Smooth muscle cell (in vitro differentiated cells): ENCODE data around the gene MED25. TPM values are rescaled to one million over a fixed set of nuclear protein-coding genes. Genes with fewer than 3 reads are reported as not detected.
A peak's percentile ranks its signal among the peaks of the same experiment; 100 is the strongest.

Experiments
- DNase-seq: peaks from one replicate; lab custom pipeline; 2025; ENCODE audit not compliant: unreplicated experiment; lab: John Stamatoyannopoulos, UW
- H2AFZ ChIP-seq: fragments of 200-600 bp; sonication (generic); 2 replicates; pipeline ENCODE4 v1.6.0; 2016; ENCODE audit warnings: antibody characterized with exemption, low read depth, mild to moderate bottlenecking
- H3F3A ChIP-seq: fragments of 200-600 bp; sonication (generic); 2 replicates; pipeline ENCODE4 v1.6.0; 2017; ENCODE audit warnings: antibody characterized with exemption, low read depth
- H3K27ac ChIP-seq: fragments of 200-600 bp; sonication (generic); 2 replicates; pipeline ENCODE4 v1.5.1; 2016; ENCODE audit warnings: low read depth, mild to moderate bottlenecking
- H3K27me3 ChIP-seq: fragments of 200-600 bp; sonication (generic); 2 replicates; pipeline ENCODE4 v1.6.1; 2016; ENCODE audit warnings: low read depth, mild to moderate bottlenecking
- H3K36me3 ChIP-seq: fragments of 200-600 bp; sonication (generic); 2 replicates; pipeline ENCODE4 v1.5.1; 2016; ENCODE audit warnings: low read depth
- H3K4me1 ChIP-seq: fragments of 200-600 bp; sonication (generic); 2 replicates; pipeline ENCODE4 v1.5.1; 2016; ENCODE audit warnings: low read depth
- H3K4me2 ChIP-seq: fragments of 200-600 bp; sonication (generic); 2 replicates; pipeline ENCODE4 v1.6.0; 2016; ENCODE audit warnings: mild to moderate bottlenecking
- H3K4me3 ChIP-seq: fragments of 200-600 bp; sonication (generic); 2 replicates; pipeline ENCODE4 v1.5.1; 2016; ENCODE audit warnings: mild to moderate bottlenecking
- H3K79me2 ChIP-seq: fragments of 200-600 bp; sonication (generic); 2 replicates; pipeline ENCODE4 v1.6.0; 2016; ENCODE audit warnings: low read depth, mild to moderate bottlenecking
- H3K9ac ChIP-seq: fragments of 200-600 bp; sonication (generic); 2 replicates; pipeline ENCODE4 v1.6.0; 2016; ENCODE audit warnings: low read depth
- H3K9me3 ChIP-seq: fragments of 200-600 bp; sonication (generic); replicated peaks from 2 replicates; pipeline ENCODE4 v1.5.1; 2016; ENCODE audit warnings: low read depth
- H4K20me1 ChIP-seq: fragments of 200-600 bp; sonication (generic); 2 replicates; pipeline ENCODE4 v1.6.0; 2016; ENCODE audit warnings: low read depth
- CTCF ChIP-seq: fragments of 200-600 bp; sonication (generic); IDR thresholded peaks from 2 replicates; pipeline ENCODE4 v1.5.1; 2017; ENCODE audit warnings: borderline replicate concordance, mild to moderate bottlenecking, antibody characterized with exemption; ENCODE audit not compliant: insufficient read depth, poor library complexity, severe bottlenecking
- WGBS: methylation state at CpG from one replicate; pipeline ENCODE4 v1.1.7; 2016; ENCODE audit warnings: low lambda C conversion rate; 5-methylcytosine and 5-hydroxymethylcytosine counted together
- polyA plus RNA-seq: library from polyadenylated mRNA; unstranded; fragments of >200 nt; fragmentation: Nextera tagmentation; extraction: Ambion mirVana; gene quantifications from 2 replicates; pipeline ENCODE4 v1.2.1, GENCODE V29; 2016
- total RNA-seq: library from RNA; depleted of rRNA; stranded (reverse); fragments of >200 nt; gene quantifications from 2 replicates; pipeline ENCODE4 v1.2.3, GENCODE V29; 2014

MED25 gene
- total and polyA plus RNA-seq, 2 experiments from 2014 or later = 20.4 to 34.1 TPM

- TF ChIP-seq CTCF = no peak
- Histone ChIP-seq H3K4me3 (no peak overlapping the region), H3K4me1 (no peaks in the 10 kb centered on the region), H3K9me3 (no peaks in the 10 kb centered on the region), H3K27me3 (no peaks in the 10 kb centered on the region), H4K20me1 (peaks cover 45% of the 10 kb centered on the region), H3F3A (peaks cover 6% of the 10 kb centered on the region), H3K4me2 (no peak overlapping the region), H2AFZ (no peak overlapping the region), H3K36me3 (no peaks in the 10 kb centered on the region), H3K9ac (no peak overlapping the region), H3K27ac (no peak overlapping the region), H3K79me2 (peaks cover 3% of the 10 kb centered on the region)
- 89% methylated on average over 9 of the region's 9 CpGs for WGBS
- no peak for DNase-seq
Observed at GRCh38 chr19:49790866-49791265, 27.2 kb upstream of the MED25 start.

DNA sequence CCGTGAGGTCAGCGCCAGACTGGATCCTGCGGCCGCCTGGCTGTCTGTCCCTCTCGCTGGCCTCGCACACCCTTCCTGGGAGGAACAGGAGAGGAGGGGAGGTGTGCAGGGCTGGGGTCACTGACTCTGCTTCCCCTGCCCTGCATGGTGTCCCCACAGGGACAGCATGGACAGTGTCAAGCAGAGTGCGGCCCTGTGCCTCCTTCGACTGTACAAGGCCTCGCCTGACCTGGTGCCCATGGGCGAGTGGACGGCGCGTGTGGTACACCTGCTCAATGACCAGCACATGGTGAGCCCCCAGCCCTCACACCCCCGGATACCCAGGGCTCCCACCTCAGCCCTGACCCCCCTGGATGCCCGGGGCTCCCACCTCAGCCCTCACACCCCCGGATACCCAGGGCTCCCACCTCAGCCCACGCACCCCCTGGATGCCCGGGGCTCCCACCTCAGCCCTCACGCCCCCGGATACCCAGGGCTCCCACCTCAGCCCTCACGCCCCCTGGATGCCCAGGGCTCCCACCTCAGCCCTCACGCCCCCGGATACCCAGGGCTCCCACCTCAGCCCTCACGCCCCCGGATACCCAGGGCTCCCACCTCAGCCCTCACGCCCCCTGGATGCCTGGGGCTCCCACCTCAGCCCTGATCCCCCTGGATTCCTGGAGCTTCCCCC lies 26.2 kb upstream of the MED25 start:
- no peak overlapping the region for H3K9ac ChIP-seq
- WGBS = 96% methylated on average over 18 of the region's 26 CpGs
- no peak overlapping the region for H3K4me2 ChIP-seq
- H4K20me1 ChIP-seq = peaks cover 35% of the 10 kb centered on the region
- H3K4me3 ChIP-seq = no peak overlapping the region
- peaks cover 3% of the 10 kb centered on the region for H3K79me2 ChIP-seq
- H3K27me3 ChIP-seq = no peaks in the 10 kb centered on the region
- H3K4me1 ChIP-seq = no peaks in the 10 kb centered on the region
- no peak for DNase-seq
- no peak overlapping the region for H3K27ac ChIP-seq
- H3K9me3 ChIP-seq = no peaks in the 10 kb centered on the region
- no peaks in the 10 kb centered on the region for H3K36me3 ChIP-seq
- peaks cover 2% of the 10 kb centered on the region for H3F3A ChIP-seq
- TF ChIP-seq CTCF = no peak
- no peak overlapping the region for H2AFZ ChIP-seq

GRCh38 chr19:49792829-49793560 lies 25.1 kb upstream of the MED25 start:
- no peaks in the 10 kb centered on the region for H3K36me3 ChIP-seq
- H3K9ac ChIP-seq = no peak overlapping the region
- WGBS = 89% methylated on average over 22 of the region's 22 CpGs

More at GRCh38 chr19:49792829-49793560, 25.1 kb upstream of the MED25 start:
- Histone ChIP-seq H3K9me3 (no peaks in the 10 kb centered on the region), H2AFZ (no peak overlapping the region), H3K27me3 (no peaks in the 10 kb centered on the region), H3F3A (no peaks in the 10 kb centered on the region), H4K20me1 (peaks cover 26% of the 10 kb centered on the region), H3K4me1 (no peaks in the 10 kb centered on the region), H3K27ac (peak overlapping the region; percentile 26), H3K4me3 (no peak overlapping the region), H3K79me2 (peaks cover 3% of the 10 kb centered on the region), H3K4me2 (no peak overlapping the region)
- no peak for DNase-seq
- TF ChIP-seq CTCF = no peak
